HG03565 (cell line): ENCODE results near the gene RIT2.

ENCODE experiments used
- ATAC-seq: cut with Tn5 transposase; IDR thresholded peaks from one replicate; pipeline ENCODE4 v1.9.1; 2021; ENCODE audit warnings: mild to moderate bottlenecking, moderate library complexity; ENCODE audit not compliant: unreplicated experiment

Gene RIT2

GRCh38 chr18:42706618-42707017, 408.9 kb downstream of the RIT2 start:
- ATAC-seq, result no peak

GRCh38 chr18:42706029-42706608, 409.4 kb downstream of the RIT2 start:
- no peak for ATAC-seq
